ENCODE data around the gene PCDHA3.
"Not testable (repeated sequence)": the region's sequence is repeated elsewhere in the genome, so short reads cannot be mapped to it uniquely, and the experiment has no call there.

The PCDHA3 gene

GRCh38 chr5:140808889-140809291, 8.0 kb downstream of the PCDHA3 start:
- DNase-seq (ENCODE audit: extremely low read depth in 1 of 2, low read depth in 1 of 2), result no peak

- DNase-seq (ENCODE audit: extremely low read depth in 1 of 2, low read depth in 1 of 2), result no peak
Measured at GRCh38 chr5:140821375-140822280, 20.8 kb downstream of the PCDHA3 start, which contains the start of gene PCDHA5. TSS of gene PCDHA5 (plus strand) at chr5:140821613.

- no peak for DNase-seq (ENCODE audit: extremely low read depth in 1 of 2, low read depth in 1 of 2)
Measured at GRCh38 chr5:140822281-140822629, 21.4 kb downstream of the PCDHA3 start.

- DNase-seq (ENCODE audit: extremely low read depth in 1 of 2, low read depth in 1 of 2), result not testable (repeated sequence)
Measured at GRCh38 chr5:140822969-140823368, 22.1 kb downstream of the PCDHA3 start.

- no peak for DNase-seq (ENCODE audit: extremely low read depth in 1 of 2, low read depth in 1 of 2)
Measured at GRCh38 chr5:140823475-140823874, 22.6 kb downstream of the PCDHA3 start.

- no peak for DNase-seq (ENCODE audit: extremely low read depth in 1 of 2, low read depth in 1 of 2)
Measured at GRCh38 chr5:140827704-140828361, 27.0 kb downstream of the PCDHA3 start, which contains the start of gene PCDHA6. TSS of gene PCDHA6 (plus strand) at chr5:140827960. CDS start at chr5:140828092, 132 bp downstream.

- DNase-seq (ENCODE audit: extremely low read depth in 1 of 2, low read depth in 1 of 2), result no peak
Measured at GRCh38 chr5:140828362-140828737, 27.5 kb downstream of the PCDHA3 start.

GRCh38 chr5:140829511-140830501, 28.9 kb downstream of the PCDHA3 start:
- DNase-seq (ENCODE audit: extremely low read depth in 1 of 2, low read depth in 1 of 2), result not testable (repeated sequence)

GRCh38 chr5:140833993-140834392, 33.1 kb downstream of the PCDHA3 start, which contains the start of gene PCDHA7:
TSS of gene PCDHA7 (plus strand) at chr5:140834269. CDS start at chr5:140834384, 115 bp downstream.
- no peak for DNase-seq (ENCODE audit: extremely low read depth in 1 of 2, low read depth in 1 of 2)

- DNase-seq (ENCODE audit: extremely low read depth in 1 of 2, low read depth in 1 of 2), result not testable (repeated sequence)
Measured at GRCh38 chr5:140834439-140835008, 33.7 kb downstream of the PCDHA3 start.

- DNase-seq (ENCODE audit: extremely low read depth in 1 of 2, low read depth in 1 of 2), result no peak
Measured at GRCh38 chr5:140835622-140836510, 35.0 kb downstream of the PCDHA3 start.

GRCh38 chr5:140840978-140841962, 40.4 kb downstream of the PCDHA3 start, which contains the start of gene PCDHA8:
TSS of gene PCDHA8 (plus strand) at chr5:140841187. CDS start at chr5:140841322, 135 bp downstream.
- no peak for DNase-seq (ENCODE audit: extremely low read depth in 1 of 2, low read depth in 1 of 2)

- DNase-seq (ENCODE audit: extremely low read depth in 1 of 2, low read depth in 1 of 2), result no peak
Measured at GRCh38 chr5:140842798-140843733, 42.2 kb downstream of the PCDHA3 start.

- DNase-seq (ENCODE audit: extremely low read depth in 1 of 2, low read depth in 1 of 2), result not testable (repeated sequence)
Measured at GRCh38 chr5:140848139-140849102, 47.6 kb downstream of the PCDHA3 start, which contains the start of gene PCDHA9. TSS of gene PCDHA9 (plus strand) at chr5:140848382. CDS start at chr5:140848496, 114 bp downstream.

GRCh38 chr5:140849831-140850634, 49.2 kb downstream of the PCDHA3 start:
- not testable (repeated sequence) for DNase-seq (ENCODE audit: extremely low read depth in 1 of 2, low read depth in 1 of 2)

Measured in stimulated activated CD8-positive, alpha-beta memory T cell treated with anti-CD3 and anti-CD28 coated beads, Interleukin-7, amount 100 ng/mL, for 48 hours (primary cell).